Osteoblast (primary cell): ENCODE measurements around the gene RHBDL1. TPM values are rescaled to one million over a fixed set of nuclear protein-coding genes. Genes with fewer than 3 reads are reported as not detected.

Experiments
- DNase-seq: peaks from one replicate; pipeline ENCODE4 v3.0.0; 2011; ENCODE audit warnings: low spot score, mixed read lengths; ENCODE audit not compliant: insufficient read length; ENCODE audit errors: missing footprints
- H2AFZ ChIP-seq: 2 replicates; pipeline ENCODE4 v1.6.0; 2011; ENCODE audit warnings: mild to moderate bottlenecking, low read length
- H3K27ac ChIP-seq: 2 replicates; pipeline ENCODE4 v1.5.1; 2011; ENCODE audit warnings: mild to moderate bottlenecking, low read depth, low read length, moderate library complexity
- H3K27me3 ChIP-seq: 2 replicates; pipeline ENCODE4 v1.6.0; 2012; ENCODE audit warnings: mild to moderate bottlenecking, control low read depth, inconsistent platforms, low read length, moderate library complexity; ENCODE audit not compliant: insufficient read depth
- H3K36me3 ChIP-seq: 2 replicates; pipeline ENCODE4 v1.5.1; 2011; ENCODE audit warnings: mild to moderate bottlenecking, low read length, control low read depth, moderate library complexity; ENCODE audit not compliant: insufficient read depth
- H3K4me1 ChIP-seq: 2 replicates; pipeline ENCODE4 v1.5.1; 2011; ENCODE audit warnings: mild to moderate bottlenecking, low read length, control low read depth, moderate library complexity; ENCODE audit not compliant: insufficient read depth
- H3K4me2 ChIP-seq: 2 replicates; pipeline ENCODE4 v1.6.0; 2011; ENCODE audit warnings: mild to moderate bottlenecking, low read length; ENCODE audit not compliant: insufficient read depth
- H3K4me3 ChIP-seq: fragments of 200-600 bp; sonication (generic); 3 replicates; pipeline ENCODE4 v1.5.1; 2012; ENCODE audit warnings: mild to moderate bottlenecking, low read length, inconsistent platforms; ENCODE audit not compliant: insufficient read depth
- H3K79me2 ChIP-seq: 2 replicates; pipeline ENCODE4 v1.6.0; 2012; ENCODE audit warnings: mild to moderate bottlenecking, low read length, control low read depth, inconsistent platforms; ENCODE audit not compliant: insufficient read depth
- H3K9me3 ChIP-seq: 2 replicates; pipeline ENCODE4 v1.5.1; 2011; ENCODE audit warnings: low read depth, low read length, control low read depth
- H4K20me1 ChIP-seq: 2 replicates; pipeline ENCODE4 v1.6.0; 2012; ENCODE audit warnings: mild to moderate bottlenecking, low read length, control low read depth; ENCODE audit not compliant: insufficient read depth
- CTCF ChIP-seq: IDR thresholded peaks from 2 replicates; pipeline ENCODE4 v1.5.1; 2011; ENCODE audit warnings: mild to moderate bottlenecking, low read depth, low read length, moderate library complexity; ENCODE audit errors: extremely low read depth
- total RNA-seq: library from RNA; depleted of rRNA; stranded (reverse); fragments of >200 nt; gene quantifications from 2 replicates; pipeline ENCODE4 v1.2.3, GENCODE V29; 2012

The RHBDL1 gene
- total RNA-seq, 1 donor: 1.1 TPM

GRCh38 chr16:720990-721764, 45.7 kb downstream of the RHBDL1 start, which contains the start of gene ANTKMT:
Gene ANTKMT (plus strand): TSS chr16:721146. CDS start chr16:721275, 129 bp downstream.
- peak within 1 kb of the TSS; percentile 84 for H3K4me3 ChIP-seq
- H3K36me3 ChIP-seq: no peaks in the 10 kb centered on the region
- no peaks in the 10 kb centered on the region for H3K9me3 ChIP-seq
- H4K20me1 ChIP-seq: peaks cover 12% of the 10 kb centered on the region
- peak within 1 kb of the TSS; percentile 76 for H2AFZ ChIP-seq
- TF ChIP-seq CTCF: no peak
- H3K27me3 ChIP-seq: no peaks in the 10 kb centered on the region
- H3K27ac ChIP-seq: peak within 1 kb of the TSS; percentile 37
- peak within 1 kb of the TSS; percentile 87 for H3K4me2 ChIP-seq
- H3K79me2 ChIP-seq: peaks cover 5% of the 10 kb centered on the region
- DNase-seq: peak; percentile 100
- H3K4me1 ChIP-seq: peaks cover 15% of the 10 kb centered on the region

GRCh38 chr16:721765-722540, 46.5 kb downstream of the RHBDL1 start:
- Histone ChIP-seq H3K27me3 (no peaks in the 10 kb centered on the region), H4K20me1 (peaks cover 7% of the 10 kb centered on the region), H3K4me2 (peak overlapping the region; percentile 87), H3K27ac (no peak overlapping the region), H3K9me3 (no peaks in the 10 kb centered on the region), H3K36me3 (no peaks in the 10 kb centered on the region), H3K4me3 (peak overlapping the region; percentile 84), H3K4me1 (peaks cover 12% of the 10 kb centered on the region), H3K79me2 (no peaks in the 10 kb centered on the region), H2AFZ (no peak overlapping the region)
- no peak for DNase-seq
- TF ChIP-seq CTCF: no peak

GRCh38 chr16:722835-723633, 47.6 kb downstream of the RHBDL1 start:
- H2AFZ ChIP-seq: no peak overlapping the region

More at GRCh38 chr16:722835-723633, 47.6 kb downstream of the RHBDL1 start:
- Histone ChIP-seq H3K27me3 (no peaks in the 10 kb centered on the region), H3K9me3 (no peaks in the 10 kb centered on the region), H3K79me2 (no peaks in the 10 kb centered on the region), H3K27ac (no peak overlapping the region), H4K20me1 (peaks cover 7% of the 10 kb centered on the region), H3K4me1 (peaks cover 16% of the 10 kb centered on the region), H3K36me3 (no peaks in the 10 kb centered on the region), H3K4me2 (no peak overlapping the region), H3K4me3 (no peak overlapping the region)
- TF ChIP-seq CTCF: no peak
- DNase-seq: no peak
